Hypothalamus (tissue), 51 donors: Measurements from ENCODE around the gene CPNE5.
A peak's percentile ranks its signal among the peaks of the same experiment; 100 is the strongest.

Experiments
- DNase-seq, 51 donors: peaks; one replicate each; lab custom pipeline; 2025; lab: John Stamatoyannopoulos, UW

Gene CPNE5

DNA sequence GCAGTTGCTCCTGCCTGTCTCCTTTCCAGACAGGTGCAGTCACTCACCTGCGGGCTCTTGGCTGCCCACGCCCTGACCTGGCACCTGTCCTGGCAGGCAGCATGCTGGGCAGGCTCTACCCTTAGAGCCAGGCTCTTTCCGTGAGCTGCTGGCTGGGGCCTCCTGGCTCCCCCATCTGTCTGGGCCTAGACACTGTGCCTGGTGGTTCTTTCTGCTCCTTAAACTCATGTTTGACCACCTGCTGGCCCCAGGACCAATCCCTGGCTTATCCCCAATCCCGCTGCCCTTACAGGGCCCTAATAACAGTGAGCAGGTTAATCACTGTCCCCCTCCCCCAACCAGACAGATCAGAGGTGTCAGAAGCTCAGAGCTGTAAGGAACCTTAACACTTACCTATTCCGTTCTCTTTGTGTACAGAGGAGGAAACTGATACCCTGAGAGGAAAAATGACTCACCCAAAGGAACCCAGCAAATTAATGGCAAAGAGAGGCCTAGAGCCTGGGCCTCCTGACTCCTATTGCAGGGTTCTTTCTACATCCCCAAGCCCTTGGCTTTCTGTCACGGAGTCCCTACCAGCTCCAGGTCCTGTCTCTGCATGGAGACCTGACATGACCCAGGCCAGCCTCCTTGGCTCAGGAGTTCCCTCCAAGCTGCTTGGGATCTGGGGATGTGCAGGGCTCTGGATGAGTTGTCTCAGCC, 86.9 kb downstream of the CPNE5 start:
- DNase-seq = no peak

DNA sequence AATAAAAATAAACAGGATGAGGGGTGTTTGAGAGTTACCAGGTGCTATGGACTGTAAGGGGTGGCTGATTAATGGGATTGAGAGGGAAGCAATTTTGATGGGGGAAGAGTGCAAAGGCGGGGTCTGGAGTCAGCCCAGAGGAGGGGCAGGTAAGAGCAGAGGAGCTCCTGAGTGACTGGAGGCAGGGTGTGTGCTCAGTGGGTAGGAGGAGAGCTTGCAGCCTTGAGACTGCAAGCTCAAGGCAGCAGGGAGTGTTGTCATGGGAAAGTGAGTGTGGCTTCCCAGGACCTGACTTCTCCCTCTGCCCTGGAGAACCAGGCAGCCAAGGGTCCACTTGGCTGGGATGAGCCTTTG, 87.4 kb downstream of the CPNE5 start:
- DNase-seq = no peak

- no peak for DNase-seq
Measured at GRCh38 chr6:36751091-36751490, 88.2 kb downstream of the CPNE5 start.

DNA sequence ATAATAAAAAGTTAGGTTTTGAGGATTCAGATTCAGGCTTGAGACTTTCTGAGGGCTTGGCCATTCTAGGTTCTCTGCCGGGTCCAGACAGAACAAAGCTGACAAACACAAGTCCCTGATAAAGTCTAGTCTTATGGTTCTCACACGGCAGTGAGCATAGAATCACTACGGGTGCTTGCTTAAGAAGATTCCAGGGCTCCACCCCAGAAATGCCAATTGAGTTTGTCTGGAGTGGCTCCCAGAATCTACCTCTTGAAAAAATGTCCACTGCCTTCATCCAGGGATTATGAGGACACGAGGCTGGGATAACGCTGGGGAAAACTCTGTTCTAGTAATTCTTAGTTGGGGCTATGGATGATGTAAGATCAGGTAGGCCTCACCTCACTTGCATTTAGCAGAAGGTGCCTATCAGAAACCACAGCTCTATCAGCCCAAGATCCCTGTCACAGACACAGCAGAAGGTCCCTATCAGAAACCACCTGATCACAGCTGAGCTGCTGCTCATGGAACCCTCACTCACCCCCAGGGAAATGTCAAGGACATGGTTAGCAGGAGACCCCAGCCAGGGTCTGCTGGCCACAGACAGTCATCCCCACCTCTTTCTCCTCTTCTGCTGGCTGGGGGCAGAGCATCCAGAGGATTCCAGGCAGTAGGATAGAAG, 89.3 kb downstream of the CPNE5 start:
- DNase-seq = no peak

- no peak for DNase-seq
Measured at GRCh38 chr6:36746251-36746650, 93.0 kb downstream of the CPNE5 start.

- no peak for DNase-seq
Measured at GRCh38 chr6:36745836-36746235, 93.4 kb downstream of the CPNE5 start.

DNA sequence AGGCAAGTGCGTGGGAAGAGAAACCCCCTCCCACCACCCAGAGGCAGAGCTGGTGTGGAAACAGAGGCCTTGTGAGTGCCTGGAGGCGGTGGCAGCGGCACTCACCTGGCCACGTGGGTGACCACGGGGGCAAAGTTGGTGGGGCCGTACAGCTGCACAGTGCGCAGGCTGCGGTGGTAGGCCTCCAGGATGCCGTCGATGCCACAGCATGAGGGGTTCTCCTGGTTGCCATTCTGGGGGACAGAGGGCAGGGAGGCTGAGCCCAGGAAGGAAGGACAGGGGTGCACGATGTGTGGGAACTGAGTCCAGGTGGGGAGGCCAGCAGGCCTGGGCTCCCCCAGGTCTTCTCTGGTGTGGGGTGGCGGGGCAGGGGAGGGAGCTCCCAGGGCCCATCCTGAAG, 94.0 kb downstream of the CPNE5 start:
- DNase-seq = no peak

DNA sequence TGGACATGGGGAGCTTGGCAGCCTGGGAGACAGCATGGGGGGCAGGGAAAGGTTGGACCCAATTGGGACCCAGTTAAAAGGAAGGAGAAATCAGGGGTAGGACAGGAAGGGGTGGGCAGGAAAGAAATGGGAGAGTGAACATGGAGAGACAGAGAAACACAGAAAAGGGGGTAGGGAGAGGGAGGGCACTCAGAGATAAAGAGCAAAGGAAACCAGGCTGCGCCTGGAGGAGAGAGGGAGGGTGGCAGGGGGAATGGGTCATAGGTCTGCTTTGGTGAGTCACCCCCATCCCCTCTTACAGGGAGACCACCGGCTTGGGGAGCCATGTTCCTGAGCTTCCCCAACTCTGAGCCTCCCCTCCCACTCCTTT, 95.0 kb downstream of the CPNE5 start:
- DNase-seq = no peak

DNA sequence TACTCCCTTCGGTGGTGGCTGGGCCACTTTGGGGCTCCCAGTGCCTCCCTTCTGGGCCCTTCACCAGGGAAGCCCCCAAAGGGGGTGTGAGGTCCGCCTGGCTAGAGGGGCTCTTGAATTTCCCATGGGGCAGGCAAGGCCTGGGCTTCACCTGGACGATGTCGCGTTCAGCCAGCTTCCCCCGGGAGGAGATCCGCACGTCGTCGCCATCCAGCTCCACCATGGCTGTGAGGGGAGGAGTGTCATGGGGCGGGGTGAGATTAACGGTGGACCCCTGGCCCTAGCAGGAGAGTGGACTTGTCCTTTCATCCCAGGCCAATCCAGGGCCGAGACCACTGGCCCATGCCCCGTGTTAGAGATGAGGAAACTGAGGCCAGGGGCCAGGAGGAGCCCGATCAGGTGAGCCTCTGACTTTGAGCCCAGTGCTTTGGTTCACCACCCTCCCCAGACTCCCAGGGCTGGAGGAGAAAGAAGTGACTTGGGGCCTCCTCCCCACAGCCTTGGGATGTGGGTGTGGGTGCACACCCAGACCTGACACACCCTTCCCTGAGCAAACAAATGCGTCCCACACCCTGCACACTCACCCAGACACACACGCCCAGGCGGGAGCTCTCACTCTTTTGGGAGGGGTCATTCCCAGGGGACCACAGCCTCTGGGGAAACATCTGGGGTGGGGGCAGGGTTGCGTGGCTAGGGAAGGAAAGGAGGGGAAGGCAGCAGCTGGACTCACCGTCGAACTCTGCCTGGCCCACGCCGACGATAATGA, 95.5 kb downstream of the CPNE5 start:
- no peak for DNase-seq

GRCh38 chr6:36743032-36743431, 96.2 kb downstream of the CPNE5 start:
- no peak for DNase-seq

- DNase-seq = no peak
Measured at GRCh38 chr6:36742146-36742545, 97.1 kb downstream of the CPNE5 start.

- no peak for DNase-seq
Measured at GRCh38 chr6:36740818-36741179, 98.4 kb downstream of the CPNE5 start.

GRCh38 chr6:36739947-36740817, 99.1 kb downstream of the CPNE5 start:
- DNase-seq = no peak

- DNase-seq = no peak
Measured at GRCh38 chr6:36738108-36738507, 101.1 kb downstream of the CPNE5 start.

DNA sequence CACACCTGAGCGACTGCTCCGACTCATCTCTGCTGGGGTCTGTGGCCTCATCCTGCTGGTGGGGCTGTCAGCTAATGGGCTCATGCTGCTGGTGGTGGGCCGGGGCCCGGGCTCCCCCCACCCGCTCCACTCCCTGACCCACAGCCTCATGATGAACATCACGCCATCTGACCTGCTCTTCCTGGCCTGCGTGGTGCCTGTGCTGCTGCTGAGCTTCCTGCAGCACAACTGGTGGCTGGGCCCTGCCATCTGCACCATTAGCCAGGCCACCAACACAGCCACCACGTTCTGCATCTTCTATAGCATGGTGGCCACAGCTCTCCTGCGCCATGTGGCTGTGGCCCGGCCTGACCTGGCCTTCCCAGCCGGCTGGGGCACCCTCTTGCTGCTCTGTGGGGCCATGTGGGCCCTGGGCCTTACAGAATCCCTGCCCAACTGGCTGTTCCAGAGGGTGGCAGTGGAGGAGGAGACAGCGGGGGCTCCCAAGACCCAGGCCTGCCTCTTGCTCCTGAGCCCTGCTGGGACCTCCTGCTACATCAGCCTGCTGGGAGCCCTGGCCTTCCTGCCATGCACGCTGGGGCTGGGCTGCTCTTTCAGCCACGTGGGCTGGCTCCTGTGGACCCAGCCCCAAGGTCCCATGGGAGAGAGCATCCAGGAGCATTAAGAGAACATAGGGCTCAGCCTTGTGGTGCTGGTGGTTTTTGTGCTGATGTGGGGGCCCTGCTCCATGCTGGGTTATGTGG, 102.0 kb downstream of the CPNE5 start:
- no peak for DNase-seq

- DNase-seq = peak in 15 of 51 donors; percentile 1 to 62 (median 22)
Measured at GRCh38 chr6:36735110-36736071, 103.9 kb downstream of the CPNE5 start.

GRCh38 chr6:36734486-36735060, 104.7 kb downstream of the CPNE5 start:
- no peak for DNase-seq

DNA sequence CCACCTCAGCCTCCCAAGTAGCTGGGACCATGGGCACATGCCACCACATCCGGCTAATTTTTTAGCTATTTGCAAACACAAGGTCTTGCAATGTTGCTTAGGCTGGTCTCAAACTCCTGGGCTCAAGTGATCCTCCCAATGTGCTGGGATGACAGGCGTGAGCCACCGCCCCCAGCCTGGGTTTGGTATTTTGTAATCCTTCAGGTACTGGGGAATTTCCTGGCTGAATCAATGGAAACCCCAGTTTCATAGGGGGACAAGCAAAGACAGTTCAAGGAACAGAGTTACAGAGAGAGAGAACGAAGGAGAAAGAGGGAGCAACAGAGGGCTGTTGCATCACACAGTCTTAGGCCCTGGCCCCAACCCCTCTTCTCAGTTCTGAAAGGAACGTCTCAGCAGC, 105.9 kb downstream of the CPNE5 start:
- DNase-seq = no peak
